HepG2 (cell line): ENCODE measurements around the gene NECTIN2. TPM values are rescaled to one million over a fixed set of nuclear protein-coding genes. Genes with fewer than 3 reads are reported as not detected.

Source experiments
- CBX2 ChIP-seq, 2 experiments: fragments of 200-600 bp in 1 of 2; sonication (generic); formaldehyde crosslinking in 1 of 2; IDR thresholded peaks; 2 replicates each; pipeline versions ENCODE4 v1.7.0 to v1.8.1; 2018 to 2022; ENCODE audit warnings: low read depth in 2 of 2, low read length in 1 of 2, mild to moderate bottlenecking in 1 of 2, missing genetic modification reagents in 1 of 2
- CC2D1A ChIP-seq: sonication (generic); formaldehyde crosslinking; IDR thresholded peaks from 2 replicates; pipeline ENCODE4 v1.8.1; 2023; ENCODE audit warnings: mild to moderate bottlenecking, missing genetic modification reagents
- HDAC6 ChIP-seq: fragments of 200-600 bp; sonication (generic); IDR thresholded peaks from 2 replicates; pipeline ENCODE4 v1.7.0; 2017; ENCODE audit warnings: mild to moderate bottlenecking, antibody characterized with exemption, low read length, low read depth
- JUND ChIP-seq: sonication (generic); formaldehyde crosslinking; IDR thresholded peaks from 2 replicates; pipeline ENCODE4 v1.8.0; 2022; ENCODE audit warnings: mild to moderate bottlenecking, missing genetic modification reagents
- RARA ChIP-seq: IDR thresholded peaks from 2 replicates; pipeline ENCODE4 v1.6.1; 2016; ENCODE audit warnings: missing genetic modification reagents, missing compliant biosample characterization
- RELA ChIP-seq: sonication (generic); formaldehyde crosslinking; IDR thresholded peaks from 2 replicates; pipeline ENCODE4 v1.4.0; 2020; ENCODE audit warnings: missing genetic modification reagents
- YY1 ChIP-seq: IDR thresholded peaks from 2 replicates; pipeline ENCODE4 v1.6.1; 2011; ENCODE audit warnings: low read length, low read depth, moderate library complexity, mild to moderate bottlenecking; ENCODE audit not compliant: insufficient read depth, insufficient replicate concordance
- ZMYM4 ChIP-seq: sonication (generic); formaldehyde crosslinking; IDR thresholded peaks from 2 replicates; pipeline ENCODE4 v1.8.1; 2023; ENCODE audit warnings: mild to moderate bottlenecking, missing genetic modification reagents
- ZNF232 ChIP-seq: sonication (generic); formaldehyde crosslinking; IDR thresholded peaks from 2 replicates; pipeline ENCODE4 v1.4.0; 2020; ENCODE audit warnings: missing genetic modification reagents, borderline replicate concordance
- ZNF484 ChIP-seq: sonication (generic); formaldehyde crosslinking; IDR thresholded peaks from 2 replicates; pipeline ENCODE4 v1.5.1; 2020; ENCODE audit warnings: mild to moderate bottlenecking, low read depth, missing genetic modification reagents, borderline replicate concordance
- ZNF513 ChIP-seq: sonication (generic); formaldehyde crosslinking; conservative IDR thresholded peaks from 2 replicates; pipeline ENCODE4 v1.5.0; 2020; ENCODE audit warnings: missing genetic modification reagents
- ZNF670 ChIP-seq: sonication (generic); formaldehyde crosslinking; IDR thresholded peaks from 2 replicates; pipeline ENCODE4 v1.8.0; 2022; ENCODE audit warnings: mild to moderate bottlenecking, missing genetic modification reagents, borderline replicate concordance
- ZNF784 ChIP-seq: sonication (generic); formaldehyde crosslinking; IDR thresholded peaks from 2 replicates; pipeline ENCODE4 v1.5.1; 2020; ENCODE audit warnings: missing genetic modification reagents, mild to moderate bottlenecking, borderline replicate concordance
- ZNF839 ChIP-seq: sonication (generic); formaldehyde crosslinking; IDR thresholded peaks from 2 replicates; pipeline ENCODE4 v1.4.0; 2020; ENCODE audit warnings: missing genetic modification reagents, mild to moderate bottlenecking, borderline replicate concordance
- ZSCAN20 ChIP-seq: sonication (generic); formaldehyde crosslinking; IDR thresholded peaks from 2 replicates; pipeline ENCODE4 v1.4.0; 2020; ENCODE audit warnings: missing genetic modification reagents, mild to moderate bottlenecking, borderline replicate concordance
- polyA plus RNA-seq, 8 experiments: library from polyadenylated mRNA; depleted of rRNA in 3 of 8; stranded (reverse) in 7 of 8; unstranded in 1 of 8; fragments of >200 nt; fragmentation: Illumina TruSeq in 4 of 8; extraction: Trizol in 4 of 8; gene quantifications; 2 replicates each; pipeline versions ENCODE4 v1.2.1 to v1.2.3, GENCODE V29; 2011 to 2016; ENCODE audit warnings: low read depth in 4 of 8, missing spikeins in 1 of 8, mixed read lengths in 1 of 8; ENCODE audit not compliant: insufficient read depth in 1 of 8
- total RNA-seq, 5 experiments: library from RNA; depleted of rRNA; stranded (reverse); fragments of >200 nt; fragmentation: Illumina TruSeq; extraction: Trizol; gene quantifications; 2 replicates each; pipeline ENCODE4 v1.2.3, GENCODE V29; 2016; ENCODE audit warnings: low read depth in 1 of 5
- TF ChIP-seq, protein P1 (sequence below): sonication (generic); formaldehyde crosslinking; IDR thresholded peaks from 2 replicates; pipeline ENCODE4 v1.4.0; 2020; ENCODE audit warnings: missing genetic modification reagents
- TF ChIP-seq, protein P2 (sequence below): sonication (generic); formaldehyde crosslinking; IDR thresholded peaks from 2 replicates; pipeline ENCODE4 v1.4.0; 2020; ENCODE audit warnings: missing genetic modification reagents
- TF ChIP-seq, protein P3 (sequence below): sonication (generic); formaldehyde crosslinking; IDR thresholded peaks from 2 replicates; pipeline ENCODE4 v1.5.0; 2020; ENCODE audit warnings: mild to moderate bottlenecking, missing genetic modification reagents, borderline replicate concordance

The NECTIN2 gene
- total and polyA plus RNA-seq, 2 of the 13 experiments (the other 11 are each of a cell fraction or from before 2014, with no cell fraction given) = 75.4 to 114 TPM

DNA sequence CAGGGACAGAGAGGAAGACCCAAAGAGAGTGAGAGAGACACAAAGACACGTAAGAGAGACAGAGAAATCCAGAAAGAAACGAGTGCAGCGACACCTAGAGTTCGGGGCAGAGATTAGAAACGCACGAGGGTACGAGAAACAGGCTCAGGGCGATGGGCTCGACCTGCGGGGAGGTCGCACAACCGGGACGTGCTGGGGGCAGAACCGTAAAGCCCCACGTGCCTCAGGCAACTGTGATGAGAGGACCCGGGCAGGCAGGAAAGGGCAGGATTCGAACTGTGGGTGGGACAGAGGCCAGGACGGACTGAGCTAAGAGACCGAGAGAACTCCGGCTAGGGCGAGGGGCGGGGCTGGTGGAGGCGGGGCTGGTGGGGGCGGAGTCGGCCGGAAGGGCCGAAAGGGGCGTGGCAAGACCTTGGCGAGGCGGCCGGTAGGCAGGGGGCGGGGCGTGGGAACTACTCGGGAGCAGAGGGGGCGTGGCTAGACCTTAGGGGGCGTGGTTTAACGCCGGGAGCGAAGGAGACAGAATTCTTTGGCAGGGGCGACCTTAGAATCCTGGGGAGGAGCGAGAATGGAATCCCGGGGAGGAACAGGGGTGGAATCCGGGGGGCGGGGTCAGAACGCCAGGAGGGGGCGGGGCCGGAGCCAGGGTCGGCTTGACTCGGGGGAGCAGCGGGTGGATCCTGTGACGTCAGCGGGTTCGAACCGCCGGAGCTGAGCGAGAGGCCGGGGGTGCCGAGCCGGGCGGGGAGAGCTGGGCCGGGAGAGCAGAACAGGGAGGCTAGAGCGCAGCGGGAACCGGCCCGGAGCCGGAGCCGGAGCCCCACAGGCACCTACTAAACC is at the start of gene NECTIN2 (continued):
- TF ChIP-seq CBX2 (IDR thresholded peaks at IDR 0.05; ENCODE audit: low read depth, low read length) (no peak), CBX2 (CRISPR knock-in tag; IDR thresholded peaks at IDR 0.05; ENCODE audit: low read depth) (no peak), JUND (CRISPR knock-in tag) (no peak), YY1 (no peak), ZNF784 (CRISPR knock-in tag) (no peak), ZNF484 (CRISPR knock-in tag) (no peak), ZSCAN20 (CRISPR knock-in tag) (0 out of 2 replicates have a peak, but pooled peaks have one; percentile 60), ZNF232 (CRISPR knock-in tag) (no peak), ZNF839 (no peak), RELA (CRISPR knock-in tag) (no peak), RARA (CRISPR knock-in tag) (peak; percentile 28; the same call in 1 of the 2 replicates), ZNF513 (no peak), ZMYM4 (CRISPR knock-in tag) (peak; percentile 52; the same call in 1 of the 2 replicates), CC2D1A (no peak), ZNF670 (no peak), HDAC6 (no peak)
- TF ChIP-seq, protein P1, sequence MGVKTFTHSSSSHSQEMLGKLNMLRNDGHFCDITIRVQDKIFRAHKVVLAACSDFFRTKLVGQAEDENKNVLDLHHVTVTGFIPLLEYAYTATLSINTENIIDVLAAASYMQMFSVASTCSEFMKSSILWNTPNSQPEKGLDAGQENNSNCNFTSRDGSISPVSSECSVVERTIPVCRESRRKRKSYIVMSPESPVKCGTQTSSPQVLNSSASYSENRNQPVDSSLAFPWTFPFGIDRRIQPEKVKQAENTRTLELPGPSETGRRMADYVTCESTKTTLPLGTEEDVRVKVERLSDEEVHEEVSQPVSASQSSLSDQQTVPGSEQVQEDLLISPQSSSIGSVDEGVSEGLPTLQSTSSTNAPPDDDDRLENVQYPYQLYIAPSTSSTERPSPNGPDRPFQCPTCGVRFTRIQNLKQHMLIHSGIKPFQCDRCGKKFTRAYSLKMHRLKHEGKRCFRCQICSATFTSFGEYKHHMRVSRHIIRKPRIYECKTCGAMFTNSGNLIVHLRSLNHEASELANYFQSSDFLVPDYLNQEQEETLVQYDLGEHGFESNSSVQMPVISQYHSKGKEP (CRISPR knock-in tag) = no peak
- TF ChIP-seq, protein P2, sequence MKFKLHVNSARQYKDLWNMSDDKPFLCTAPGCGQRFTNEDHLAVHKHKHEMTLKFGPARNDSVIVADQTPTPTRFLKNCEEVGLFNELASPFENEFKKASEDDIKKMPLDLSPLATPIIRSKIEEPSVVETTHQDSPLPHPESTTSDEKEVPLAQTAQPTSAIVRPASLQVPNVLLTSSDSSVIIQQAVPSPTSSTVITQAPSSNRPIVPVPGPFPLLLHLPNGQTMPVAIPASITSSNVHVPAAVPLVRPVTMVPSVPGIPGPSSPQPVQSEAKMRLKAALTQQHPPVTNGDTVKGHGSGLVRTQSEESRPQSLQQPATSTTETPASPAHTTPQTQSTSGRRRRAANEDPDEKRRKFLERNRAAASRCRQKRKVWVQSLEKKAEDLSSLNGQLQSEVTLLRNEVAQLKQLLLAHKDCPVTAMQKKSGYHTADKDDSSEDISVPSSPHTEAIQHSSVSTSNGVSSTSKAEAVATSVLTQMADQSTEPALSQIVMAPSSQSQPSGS = peak; percentile 81
- TF ChIP-seq, protein P3, sequence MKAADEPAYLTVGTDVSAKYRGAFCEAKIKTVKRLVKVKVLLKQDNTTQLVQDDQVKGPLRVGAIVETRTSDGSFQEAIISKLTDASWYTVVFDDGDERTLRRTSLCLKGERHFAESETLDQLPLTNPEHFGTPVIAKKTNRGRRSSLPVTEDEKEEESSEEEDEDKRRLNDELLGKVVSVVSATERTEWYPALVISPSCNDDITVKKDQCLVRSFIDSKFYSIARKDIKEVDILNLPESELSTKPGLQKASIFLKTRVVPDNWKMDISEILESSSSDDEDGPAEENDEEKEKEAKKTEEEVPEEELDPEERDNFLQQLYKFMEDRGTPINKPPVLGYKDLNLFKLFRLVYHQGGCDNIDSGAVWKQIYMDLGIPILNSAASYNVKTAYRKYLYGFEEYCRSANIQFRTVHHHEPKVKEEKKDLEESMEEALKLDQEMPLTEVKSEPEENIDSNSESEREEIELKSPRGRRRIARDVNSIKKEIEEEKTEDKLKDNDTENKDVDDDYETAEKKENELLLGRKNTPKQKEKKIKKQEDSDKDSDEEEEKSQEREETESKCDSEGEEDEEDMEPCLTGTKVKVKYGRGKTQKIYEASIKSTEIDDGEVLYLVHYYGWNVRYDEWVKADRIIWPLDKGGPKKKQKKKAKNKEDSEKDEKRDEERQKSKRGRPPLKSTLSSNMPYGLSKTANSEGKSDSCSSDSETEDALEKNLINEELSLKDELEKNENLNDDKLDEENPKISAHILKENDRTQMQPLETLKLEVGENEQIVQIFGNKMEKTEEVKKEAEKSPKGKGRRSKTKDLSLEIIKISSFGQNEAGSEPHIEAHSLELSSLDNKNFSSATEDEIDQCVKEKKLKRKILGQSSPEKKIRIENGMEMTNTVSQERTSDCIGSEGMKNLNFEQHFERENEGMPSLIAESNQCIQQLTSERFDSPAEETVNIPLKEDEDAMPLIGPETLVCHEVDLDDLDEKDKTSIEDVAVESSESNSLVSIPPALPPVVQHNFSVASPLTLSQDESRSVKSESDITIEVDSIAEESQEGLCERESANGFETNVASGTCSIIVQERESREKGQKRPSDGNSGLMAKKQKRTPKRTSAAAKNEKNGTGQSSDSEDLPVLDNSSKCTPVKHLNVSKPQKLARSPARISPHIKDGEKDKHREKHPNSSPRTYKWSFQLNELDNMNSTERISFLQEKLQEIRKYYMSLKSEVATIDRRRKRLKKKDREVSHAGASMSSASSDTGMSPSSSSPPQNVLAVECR = peak; percentile 63
